Measurements from ENCODE around the gene ZNHIT2.

Gene ZNHIT2

DNA sequence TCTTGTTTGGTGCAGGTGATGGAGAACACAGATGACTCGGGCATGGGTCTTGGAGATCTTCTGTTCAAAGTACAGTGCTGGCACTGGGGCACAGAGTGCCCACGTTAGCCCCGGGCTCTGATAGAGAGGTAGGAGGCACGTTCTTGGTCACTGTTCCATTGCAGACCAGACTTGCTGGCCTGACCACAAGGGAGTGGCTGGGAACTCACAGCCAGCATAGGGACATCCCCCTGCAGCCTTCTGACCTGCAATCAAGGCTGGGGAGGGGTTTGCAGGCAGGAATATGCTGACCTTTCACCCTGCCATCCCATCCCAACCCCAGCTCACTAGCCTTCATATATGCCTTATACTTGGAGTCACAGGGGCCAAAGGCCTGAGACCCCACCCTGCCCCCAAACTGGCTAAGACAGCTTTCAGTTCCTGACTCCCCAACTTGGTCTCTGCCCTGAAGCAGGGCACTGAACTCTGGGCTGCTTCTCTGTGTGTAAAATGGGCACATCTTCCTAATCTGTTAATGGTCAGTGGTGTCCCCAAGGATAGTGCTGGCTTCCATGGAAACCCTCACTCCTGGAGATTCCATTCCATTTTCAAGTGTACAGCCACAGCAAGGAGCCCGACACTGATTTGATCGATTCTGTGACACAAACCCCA lies 9.2 kb upstream of the ZNHIT2 start:
- no peak overlapping the region for H3K4me3 ChIP-seq (ENCODE audit: low read depth in 1 of 2, low read length in 2 of 2)
- 0 out of 2 replicates have a peak, but pooled peaks cover 5% of the 10 kb centered on the region for H4K20me1 ChIP-seq (ENCODE audit: insufficient read depth, low read length)
- ATAC-seq (ENCODE audit: insufficient read depth, low read depth) = no peak
- no peak overlapping the region for H3K27ac ChIP-seq (ENCODE audit: low read length)
- no peak overlapping the region for H3K4me2 ChIP-seq (ENCODE audit: insufficient read depth, low read length)
- H3K9ac ChIP-seq (ENCODE audit: low read depth, low read length) = no peak overlapping the region
- peaks cover 27% of the 10 kb centered on the region for H3K79me2 ChIP-seq (ENCODE audit: insufficient read depth, low read length)
- H3K4me1 ChIP-seq (ENCODE audit: insufficient read depth, low read length) = peaks cover 15% of the 10 kb centered on the region
- H2AFZ ChIP-seq (ENCODE audit: low read depth, low read length) = no peak overlapping the region
- TF ChIP-seq CTCF (IDR thresholded peaks at IDR 0.05; ENCODE audit: borderline replicate concordance, extremely low read depth, low read length, poor library complexity, severe bottlenecking) (no peak), EZH2 (IDR thresholded peaks at IDR 0.05; ENCODE audit: borderline replicate concordance, low read depth, low read length, severe bottlenecking) (no peak)
- no peak for DNase-seq
- H3K36me3 ChIP-seq (ENCODE audit: insufficient read depth, low read length) = peaks cover 77% of the 10 kb centered on the region
- H3K9me3 ChIP-seq (ENCODE audit: insufficient read depth, low read length, severe bottlenecking) = no peaks in the 10 kb centered on the region
- no peaks in the 10 kb centered on the region for H3K27me3 ChIP-seq (ENCODE audit: insufficient read depth, low read length, poor library complexity)

DNA sequence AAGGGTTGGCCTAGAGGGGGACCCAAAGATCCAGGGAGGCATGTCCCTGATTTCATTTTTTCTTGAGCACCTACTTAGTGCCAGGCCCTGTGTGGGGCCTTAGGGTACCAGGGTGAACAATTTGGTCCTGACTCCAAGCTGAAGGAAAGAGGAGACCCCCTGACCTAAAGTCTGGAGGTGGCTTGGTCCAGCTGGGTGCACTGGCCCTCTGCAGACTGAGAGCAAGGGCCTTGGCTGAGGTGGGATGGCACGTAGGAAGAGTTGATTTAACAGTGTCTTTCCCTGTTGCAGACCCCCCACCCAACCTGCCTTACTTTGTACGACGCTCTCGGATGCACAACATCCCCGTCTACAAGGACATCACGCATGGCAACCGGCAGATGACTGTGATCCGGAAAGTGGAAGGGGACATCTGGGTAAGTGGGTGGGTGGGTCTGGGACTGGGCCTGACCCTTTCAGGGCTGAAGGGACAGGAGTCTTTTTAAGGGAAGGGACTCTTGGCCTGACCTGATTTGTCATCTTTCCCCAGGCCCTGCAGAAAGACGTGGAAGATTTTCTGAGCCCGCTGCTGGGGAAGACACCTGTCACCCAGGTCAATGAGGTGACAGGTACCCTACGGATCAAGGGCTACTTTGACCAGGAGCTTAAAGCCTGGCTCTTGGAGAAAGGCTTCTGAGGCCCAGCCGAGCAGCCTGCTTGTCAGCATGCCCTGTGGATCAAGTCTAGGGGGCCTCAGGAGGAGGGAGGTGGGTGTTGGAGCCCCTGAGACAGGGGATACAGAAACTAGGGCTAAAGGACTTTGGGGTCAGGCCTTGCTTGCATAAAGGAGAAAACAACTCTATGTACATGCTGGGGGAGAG lies 7.9 kb upstream of the ZNHIT2 start:
- TF ChIP-seq EZH2 (IDR thresholded peaks at IDR 0.05; ENCODE audit: borderline replicate concordance, low read depth, low read length, severe bottlenecking) = no peak
- TF ChIP-seq CTCF (IDR thresholded peaks at IDR 0.05; ENCODE audit: borderline replicate concordance, extremely low read depth, low read length, poor library complexity, severe bottlenecking) = no peak
- Histone ChIP-seq H3K4me3 (ENCODE audit: low read depth in 1 of 2, low read length in 2 of 2) (no peak overlapping the region), H3K36me3 (ENCODE audit: insufficient read depth, low read length) (peaks cover 78% of the 10 kb centered on the region), H3K79me2 (ENCODE audit: insufficient read depth, low read length) (peaks cover 40% of the 10 kb centered on the region), H3K27me3 (ENCODE audit: insufficient read depth, low read length, poor library complexity) (no peaks in the 10 kb centered on the region), H3K4me2 (ENCODE audit: insufficient read depth, low read length) (no peak overlapping the region), H3K9me3 (ENCODE audit: insufficient read depth, low read length, severe bottlenecking) (no peaks in the 10 kb centered on the region), H2AFZ (ENCODE audit: low read depth, low read length) (no peak overlapping the region), H3K9ac (ENCODE audit: low read depth, low read length) (no peak overlapping the region), H3K4me1 (ENCODE audit: insufficient read depth, low read length) (peaks cover 26% of the 10 kb centered on the region), H4K20me1 (ENCODE audit: insufficient read depth, low read length) (peaks cover 15% of the 10 kb centered on the region; the same call in 1 of the 2 replicates), H3K27ac (ENCODE audit: low read length) (no peak overlapping the region)
- DNase-seq (no peak), ATAC-seq (ENCODE audit: insufficient read depth, low read depth) (no peak)

GRCh38 chr11:65124480-65125196 lies 7.1 kb upstream of the ZNHIT2 start:
- Histone ChIP-seq H3K4me1 (ENCODE audit: insufficient read depth, low read length) (peaks cover 33% of the 10 kb centered on the region), H3K27me3 (ENCODE audit: insufficient read depth, low read length, poor library complexity) (no peaks in the 10 kb centered on the region), H3K27ac (ENCODE audit: low read length) (no peak overlapping the region), H4K20me1 (ENCODE audit: insufficient read depth, low read length) (peaks cover 22% of the 10 kb centered on the region; the same call in 1 of the 2 replicates), H3K4me2 (ENCODE audit: insufficient read depth, low read length) (no peak overlapping the region), H2AFZ (ENCODE audit: low read depth, low read length) (no peak overlapping the region), H3K4me3 (ENCODE audit: low read depth in 1 of 2, low read length in 2 of 2) (no peak overlapping the region), H3K9me3 (ENCODE audit: insufficient read depth, low read length, severe bottlenecking) (no peaks in the 10 kb centered on the region), H3K36me3 (ENCODE audit: insufficient read depth, low read length) (peaks cover 78% of the 10 kb centered on the region), H3K9ac (ENCODE audit: low read depth, low read length) (no peak overlapping the region), H3K79me2 (ENCODE audit: insufficient read depth, low read length) (peaks cover 48% of the 10 kb centered on the region)
- DNase-seq (no peak), ATAC-seq (ENCODE audit: insufficient read depth, low read depth) (no peak)
- TF ChIP-seq CTCF (IDR thresholded peaks at IDR 0.05; ENCODE audit: borderline replicate concordance, extremely low read depth, low read length, poor library complexity, severe bottlenecking) (no peak), EZH2 (IDR thresholded peaks at IDR 0.05; ENCODE audit: borderline replicate concordance, low read depth, low read length, severe bottlenecking) (no peak)

Measured in DND-41 (cell line).